Prostate gland (tissue), 2 donors: Measurements from ENCODE around the gene CELSR2. TPM values are rescaled to one million over a fixed set of nuclear protein-coding genes. Genes with fewer than 3 reads are reported as not detected.

ENCODE experiments used
- DNase-seq: peaks from one replicate; pipeline ENCODE4 v3.0.0-alpha.2; 2019; ENCODE audit warnings: low spot score
- H3K27ac ChIP-seq, 2 donors: fragments of 200-600 bp; sonication (generic); 2 replicates each; pipeline ENCODE4 v1.5.1; 2017 to 2019
- H3K27me3 ChIP-seq: fragments of 200-600 bp; sonication (generic); replicated peaks from 2 replicates; pipeline ENCODE4 v1.5.1; 2019; ENCODE audit not compliant: insufficient read depth
- H3K36me3 ChIP-seq, 2 donors: fragments of 200-600 bp; sonication (generic); 1 replicate in 1 of 2; 2 replicates in 1 of 2; pipeline versions ENCODE4 v1.5.1 to v1.8.1; 2017 to 2019
- H3K4me1 ChIP-seq: fragments of 200-600 bp; sonication (generic); replicated peaks from 2 replicates; pipeline ENCODE4 v1.5.1; 2019
- H3K4me3 ChIP-seq, 2 donors: fragments of 200-600 bp; sonication (generic); 2 replicates each; pipeline ENCODE4 v1.5.1; 2017 to 2019
- H3K9me3 ChIP-seq: fragments of 200-600 bp; sonication (generic); 2 replicates; pipeline ENCODE4 v1.5.1; 2017
- POLR2A ChIP-seq: fragments of 450-650 bp; IDR thresholded peaks from one replicate; pipeline ENCODE4 v1.6.1; 2016; ENCODE audit warnings: antibody characterized with exemption, mild to moderate bottlenecking
- POLR2AphosphoS5 ChIP-seq: sonication (generic); formaldehyde crosslinking; IDR thresholded peaks from one replicate; pipeline ENCODE4 v1.6.1; 2017; ENCODE audit warnings: antibody characterized with exemption
- WGBS: methylation state at CpG from one replicate; pipeline ENCODE4 v1.1.5; 2018; 5-methylcytosine and 5-hydroxymethylcytosine counted together
- intact Hi-C: fragments of 100-400 bp; cut with DNase I; formaldehyde crosslinking; loops from one replicate; pipeline ENCODE4 v1.14.2; 2022
- total RNA-seq, 2 donors: library from RNA; depleted of rRNA; stranded (reverse); fragments of >200 nt; gene quantifications; one replicate each; pipeline ENCODE4 v1.1.0, GENCODE V29; 2016
- TF ChIP-seq, protein P1 (sequence below), 4 experiments: fragments of 200-600 bp in 2 of 4; fragments of 450-650 bp in 2 of 4; sonication (generic) in 2 of 4; IDR thresholded peaks; 1 replicate in 3 of 4; 2 replicates in 1 of 4; pipeline ENCODE4 v1.5.1; 2016 to 2019; ENCODE audit warnings: antibody characterized with exemption in 4 of 4, mild to moderate bottlenecking in 2 of 4, moderate library complexity in 2 of 4

CELSR2 gene
- total RNA-seq, 2 donors from 2014 or later = 18.8 to 118 TPM

GRCh38 chr1:109251277-109252166 is 2.2 kb downstream of the CELSR2 start:
- WGBS = 97% methylated on average over 32 of the region's 32 CpGs
- H3K4me1 ChIP-seq = no peaks in the 10 kb centered on the region

GRCh38 chr1:109252167-109252892 is 3.0 kb downstream of the CELSR2 start:
- no peak for TF ChIP-seq POLR2AphosphoS5
- no peak for TF ChIP-seq POLR2A
- TF ChIP-seq, protein P1, sequence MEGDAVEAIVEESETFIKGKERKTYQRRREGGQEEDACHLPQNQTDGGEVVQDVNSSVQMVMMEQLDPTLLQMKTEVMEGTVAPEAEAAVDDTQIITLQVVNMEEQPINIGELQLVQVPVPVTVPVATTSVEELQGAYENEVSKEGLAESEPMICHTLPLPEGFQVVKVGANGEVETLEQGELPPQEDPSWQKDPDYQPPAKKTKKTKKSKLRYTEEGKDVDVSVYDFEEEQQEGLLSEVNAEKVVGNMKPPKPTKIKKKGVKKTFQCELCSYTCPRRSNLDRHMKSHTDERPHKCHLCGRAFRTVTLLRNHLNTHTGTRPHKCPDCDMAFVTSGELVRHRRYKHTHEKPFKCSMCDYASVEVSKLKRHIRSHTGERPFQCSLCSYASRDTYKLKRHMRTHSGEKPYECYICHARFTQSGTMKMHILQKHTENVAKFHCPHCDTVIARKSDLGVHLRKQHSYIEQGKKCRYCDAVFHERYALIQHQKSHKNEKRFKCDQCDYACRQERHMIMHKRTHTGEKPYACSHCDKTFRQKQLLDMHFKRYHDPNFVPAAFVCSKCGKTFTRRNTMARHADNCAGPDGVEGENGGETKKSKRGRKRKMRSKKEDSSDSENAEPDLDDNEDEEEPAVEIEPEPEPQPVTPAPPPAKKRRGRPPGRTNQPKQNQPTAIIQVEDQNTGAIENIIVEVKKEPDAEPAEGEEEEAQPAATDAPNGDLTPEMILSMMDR (IDR thresholded peaks at IDR 0.05) = no peak
- Histone ChIP-seq H3K27ac (no peak overlapping the region), H3K4me1 (no peaks in the 10 kb centered on the region), H3K36me3 (no peaks in the 10 kb centered on the region), H3K4me3 (no peak overlapping the region), H3K9me3 (no peaks in the 10 kb centered on the region), H3K27me3 (no peaks in the 10 kb centered on the region)
- intact Hi-C loops = no loop called here
- no peak for DNase-seq
- 96% methylated on average over 31 of the region's 31 CpGs for WGBS

More at GRCh38 chr1:109251277-109252166, 2.2 kb downstream of the CELSR2 start:
- intact Hi-C loops = no loop called here
- Histone ChIP-seq H3K4me3 (no peak overlapping the region), H3K36me3 (no peaks in the 10 kb centered on the region), H3K27ac (no peak overlapping the region), H3K9me3 (no peaks in the 10 kb centered on the region), H3K27me3 (no peaks in the 10 kb centered on the region)
- no peak for TF ChIP-seq POLR2AphosphoS5
- no peak for TF ChIP-seq POLR2A
- TF ChIP-seq, protein P1 (IDR thresholded peaks at IDR 0.05) = no peak
- no peak for DNase-seq

DNA sequence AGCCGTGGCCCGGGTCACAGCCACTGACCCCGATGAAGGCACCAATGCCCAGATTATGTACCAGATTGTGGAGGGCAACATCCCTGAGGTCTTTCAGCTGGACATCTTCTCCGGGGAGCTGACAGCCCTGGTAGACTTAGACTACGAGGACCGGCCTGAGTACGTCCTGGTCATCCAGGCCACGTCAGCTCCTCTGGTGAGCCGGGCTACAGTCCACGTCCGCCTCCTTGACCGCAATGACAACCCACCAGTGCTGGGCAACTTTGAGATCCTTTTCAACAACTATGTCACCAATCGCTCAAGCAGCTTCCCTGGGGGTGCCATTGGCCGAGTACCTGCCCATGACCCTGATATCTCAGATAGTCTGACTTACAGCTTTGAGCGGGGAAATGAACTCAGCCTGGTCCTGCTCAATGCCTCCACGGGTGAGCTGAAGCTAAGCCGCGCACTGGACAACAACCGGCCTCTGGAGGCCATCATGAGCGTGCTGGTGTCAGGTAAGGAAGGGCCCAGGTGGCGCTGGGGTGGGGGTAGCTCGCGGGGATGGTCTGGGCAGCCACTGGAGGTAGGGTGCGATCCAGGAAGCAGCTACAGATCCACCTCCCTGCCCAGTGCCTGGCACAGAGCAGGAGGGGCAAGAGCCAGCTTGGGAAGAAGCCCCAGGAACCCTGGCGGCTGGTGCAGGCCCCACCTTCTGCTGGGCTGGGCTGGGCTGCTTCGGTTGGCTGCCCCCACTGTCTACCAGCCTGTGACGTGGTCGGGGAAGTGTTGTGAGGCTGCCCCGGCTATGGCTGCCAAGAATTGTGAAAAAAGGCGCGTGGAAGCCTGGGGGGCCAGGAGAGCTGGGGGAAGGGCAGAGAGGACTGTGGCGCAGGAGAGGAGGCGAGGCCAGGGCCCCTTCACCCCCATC is 3.8 kb downstream of the CELSR2 start:
- peak; percentile 78 for DNase-seq
- Histone ChIP-seq H3K36me3 (no peaks in the 10 kb centered on the region), H3K27me3 (no peaks in the 10 kb centered on the region), H3K9me3 (no peaks in the 10 kb centered on the region), H3K4me3 (no peak overlapping the region), H3K4me1 (no peaks in the 10 kb centered on the region), H3K27ac (peak overlapping the region; percentile 60 to 78)
- 67% methylated on average over 33 of the region's 33 CpGs for WGBS
- intact Hi-C loops = no loop called here
- TF ChIP-seq, protein P1 (IDR thresholded peaks at IDR 0.05) = peak in 1 of 4 experiments; percentile 38
- TF ChIP-seq POLR2AphosphoS5 = peak; percentile 64
- TF ChIP-seq POLR2A = peak; percentile 53

GRCh38 chr1:109253803-109254620 is 4.7 kb downstream of the CELSR2 start:
- intact Hi-C loops = no loop called here
- Histone ChIP-seq H3K9me3 (no peaks in the 10 kb centered on the region), H3K4me1 (no peaks in the 10 kb centered on the region), H3K27ac (peak overlapping the region; percentile 60 to 78), H3K36me3 (no peaks in the 10 kb centered on the region), H3K27me3 (no peaks in the 10 kb centered on the region), H3K4me3 (no peak overlapping the region)
- TF ChIP-seq POLR2AphosphoS5 (no peak), POLR2A (no peak)
- 17% methylated on average over 9 of the region's 9 CpGs for WGBS
- DNase-seq = no peak
